Loucy (cell line): ENCODE data around the gene CCDC81.

Experiments
- EZH2phosphoT487 ChIP-seq: fragments of 200-600 bp; IDR thresholded peaks from 2 replicates; pipeline ENCODE4 v1.6.1; 2018; ENCODE audit warnings: antibody characterized with exemption, mild to moderate bottlenecking, moderate library complexity, borderline replicate concordance
- TF ChIP-seq, protein P1 (sequence below): fragments of 200-600 bp; sonication (generic); conservative IDR thresholded peaks from 2 replicates; pipeline ENCODE4 v1.5.1; 2014; ENCODE audit warnings: mild to moderate bottlenecking, antibody characterized with exemption, low read length

DNA sequence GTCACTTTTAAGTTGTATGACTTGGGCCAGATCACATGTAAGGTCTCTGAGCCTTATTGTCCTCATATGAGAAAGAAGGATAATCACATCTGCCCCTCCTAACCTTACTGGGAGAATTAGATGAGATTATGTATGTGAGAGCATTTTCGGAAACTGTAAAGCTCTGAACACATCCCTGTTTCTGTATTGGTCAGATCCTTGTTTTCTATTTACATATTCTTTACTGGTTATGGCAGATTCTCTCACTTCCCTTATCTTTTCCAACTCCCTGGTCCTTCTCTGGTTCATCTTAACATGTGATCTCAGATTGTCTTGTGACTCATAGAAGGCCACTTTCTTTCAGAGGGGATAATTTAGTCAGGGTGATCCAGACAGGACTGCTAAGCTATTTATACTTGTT lies 41.8 kb downstream of the CCDC81 start:
- TF ChIP-seq, protein P1, sequence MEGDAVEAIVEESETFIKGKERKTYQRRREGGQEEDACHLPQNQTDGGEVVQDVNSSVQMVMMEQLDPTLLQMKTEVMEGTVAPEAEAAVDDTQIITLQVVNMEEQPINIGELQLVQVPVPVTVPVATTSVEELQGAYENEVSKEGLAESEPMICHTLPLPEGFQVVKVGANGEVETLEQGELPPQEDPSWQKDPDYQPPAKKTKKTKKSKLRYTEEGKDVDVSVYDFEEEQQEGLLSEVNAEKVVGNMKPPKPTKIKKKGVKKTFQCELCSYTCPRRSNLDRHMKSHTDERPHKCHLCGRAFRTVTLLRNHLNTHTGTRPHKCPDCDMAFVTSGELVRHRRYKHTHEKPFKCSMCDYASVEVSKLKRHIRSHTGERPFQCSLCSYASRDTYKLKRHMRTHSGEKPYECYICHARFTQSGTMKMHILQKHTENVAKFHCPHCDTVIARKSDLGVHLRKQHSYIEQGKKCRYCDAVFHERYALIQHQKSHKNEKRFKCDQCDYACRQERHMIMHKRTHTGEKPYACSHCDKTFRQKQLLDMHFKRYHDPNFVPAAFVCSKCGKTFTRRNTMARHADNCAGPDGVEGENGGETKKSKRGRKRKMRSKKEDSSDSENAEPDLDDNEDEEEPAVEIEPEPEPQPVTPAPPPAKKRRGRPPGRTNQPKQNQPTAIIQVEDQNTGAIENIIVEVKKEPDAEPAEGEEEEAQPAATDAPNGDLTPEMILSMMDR = no peak
- no peak for TF ChIP-seq EZH2phosphoT487
